Gastroesophageal sphincter (tissue), 3 donors: Measurements from ENCODE around the gene ZBTB7C.

Source experiments
- CTCF ChIP-seq, 4 experiments: fragments of 200-600 bp in 2 of 4; fragments of 450-650 bp in 2 of 4; sonication (generic) in 1 of 4; IDR thresholded peaks; one replicate each; pipeline ENCODE4 v1.5.1; 2017 to 2019; ENCODE audit warnings: antibody characterized with exemption in 4 of 4, mild to moderate bottlenecking in 2 of 4, moderate library complexity in 2 of 4
- EP300 ChIP-seq: sonication (generic); formaldehyde crosslinking; IDR thresholded peaks from one replicate; pipeline ENCODE4 v1.6.1; 2017; ENCODE audit warnings: antibody characterized with exemption, mild to moderate bottlenecking
- POLR2A ChIP-seq, 2 donors: fragments of 450-650 bp; IDR thresholded peaks; one replicate each; pipeline ENCODE4 v1.6.1; 2017; ENCODE audit warnings: antibody characterized with exemption in 2 of 2, mild to moderate bottlenecking in 2 of 2, moderate library complexity in 1 of 2

- TF ChIP-seq POLR2A (IDR thresholded peaks at IDR 0.05): no peak
- TF ChIP-seq CTCF (IDR thresholded peaks at IDR 0.05): no peak
- TF ChIP-seq EP300: no peak
These were observed 344.1 kb downstream of the ZBTB7C start for GRCh38 chr18:48064978-48065600.
